Stimulated activated CD8-positive, alpha-beta memory T cell treated with anti-CD3 and anti-CD28 coated beads, Interleukin-7, amount 100 ng/mL, for 1 hour (primary cell): ENCODE measurements around the gene TSPAN14.
"Not testable (repeated sequence)": the region's sequence is repeated elsewhere in the genome, so short reads cannot be mapped to it uniquely, and the experiment has no call there.

Experiments used
- DNase-seq, 2 donors: peaks; one replicate each; pipeline ENCODE4 v3.0.0-alpha.2; 2020; ENCODE audit warnings: low read depth in 2 of 2

Gene TSPAN14

GRCh38 chr10:80468806-80469421, 14.8 kb downstream of the TSPAN14 start:
- DNase-seq = no peak

- no peak for DNase-seq
Observed at GRCh38 chr10:80470266-80470665, 16.2 kb downstream of the TSPAN14 start.

- no peak for DNase-seq
Observed at GRCh38 chr10:80471001-80471400, 16.9 kb downstream of the TSPAN14 start.

GRCh38 chr10:80471715-80472233, 17.7 kb downstream of the TSPAN14 start:
- DNase-seq = no peak

- DNase-seq = no peak
Observed at GRCh38 chr10:80472234-80473095, 18.4 kb downstream of the TSPAN14 start.

- no peak for DNase-seq
Observed at GRCh38 chr10:80473096-80473657, 19.1 kb downstream of the TSPAN14 start.

GRCh38 chr10:80473692-80474596, 19.8 kb downstream of the TSPAN14 start:
- DNase-seq = no peak

GRCh38 chr10:80474597-80474910, 20.4 kb downstream of the TSPAN14 start:
- no peak for DNase-seq

GRCh38 chr10:80474941-80475340, 20.8 kb downstream of the TSPAN14 start:
- no peak for DNase-seq

GRCh38 chr10:80475641-80476040, 21.5 kb downstream of the TSPAN14 start:
- not testable (repeated sequence) for DNase-seq

GRCh38 chr10:80476685-80477084, 22.6 kb downstream of the TSPAN14 start:
- no peak for DNase-seq

GRCh38 chr10:80477813-80478212, 23.7 kb downstream of the TSPAN14 start:
- no peak for DNase-seq

- DNase-seq = not testable (repeated sequence)
Observed at GRCh38 chr10:80480373-80480772, 26.3 kb downstream of the TSPAN14 start.

- DNase-seq = no peak
Observed at GRCh38 chr10:80480852-80481251, 26.7 kb downstream of the TSPAN14 start.

GRCh38 chr10:80484243-80484642, 30.1 kb downstream of the TSPAN14 start:
- DNase-seq = no peak

GRCh38 chr10:80484676-80485075, 30.6 kb downstream of the TSPAN14 start:
- no peak for DNase-seq

GRCh38 chr10:80485076-80485945, 31.2 kb downstream of the TSPAN14 start:
- no peak for DNase-seq

- DNase-seq = no peak
Observed at GRCh38 chr10:80485946-80486764, 32.0 kb downstream of the TSPAN14 start.

GRCh38 chr10:80486785-80487420, 32.8 kb downstream of the TSPAN14 start:
- no peak for DNase-seq
